GM18868 (cell line): ENCODE results near the gene ZBTB9.
"Not testable (repeated sequence)": the region's sequence is repeated elsewhere in the genome, so short reads cannot be mapped to it uniquely, and the experiment has no call there.

Source experiments
- ATAC-seq: cut with Tn5 transposase; IDR thresholded peaks from one replicate; pipeline ENCODE4 v1.9.1; 2021; ENCODE audit warnings: mild to moderate bottlenecking, moderate library complexity; ENCODE audit not compliant: unreplicated experiment

Gene ZBTB9

DNA sequence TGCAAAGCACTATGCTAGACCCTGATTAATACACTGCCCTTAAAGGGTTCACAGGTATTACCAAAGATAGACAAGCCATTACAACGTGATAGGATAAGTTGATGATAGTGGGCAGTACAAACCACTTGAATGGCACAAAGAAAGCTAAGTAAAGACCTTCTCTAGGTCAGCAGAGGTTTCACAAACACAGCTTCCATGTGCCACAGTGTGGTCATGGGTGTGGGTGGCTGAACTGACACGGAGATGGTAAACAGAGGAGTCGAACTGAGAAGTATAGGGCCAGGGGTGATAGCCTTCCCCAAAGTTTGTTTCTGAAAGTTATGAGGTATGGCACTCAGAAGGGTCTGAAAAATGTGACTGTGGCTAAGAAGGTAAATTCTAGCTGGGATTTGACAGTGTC, 4.3 kb downstream of the ZBTB9 start:
- ATAC-seq = no peak

DNA sequence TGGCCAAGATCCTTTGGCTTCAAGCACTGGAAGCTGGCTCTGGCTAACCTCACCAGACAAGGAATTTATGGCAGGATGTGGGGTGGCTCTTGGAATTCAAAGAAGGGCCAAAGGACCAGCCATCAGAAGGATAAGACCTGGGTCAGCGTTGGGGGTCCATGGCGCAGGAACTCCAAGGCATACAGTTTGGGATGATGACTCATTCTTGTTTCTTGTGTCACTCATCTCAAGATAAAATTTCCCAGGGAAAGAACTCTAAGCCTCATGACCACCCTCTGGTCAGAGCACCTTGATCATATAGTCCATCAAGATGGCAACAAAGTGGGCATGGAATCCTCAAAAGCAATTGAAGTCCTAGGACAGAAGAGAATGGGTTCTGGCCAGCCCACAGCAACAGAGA, 4.8 kb downstream of the ZBTB9 start:
- ATAC-seq = no peak

GRCh38 chr6:33466075-33466735, 11.8 kb downstream of the ZBTB9 start:
- no peak for ATAC-seq

DNA sequence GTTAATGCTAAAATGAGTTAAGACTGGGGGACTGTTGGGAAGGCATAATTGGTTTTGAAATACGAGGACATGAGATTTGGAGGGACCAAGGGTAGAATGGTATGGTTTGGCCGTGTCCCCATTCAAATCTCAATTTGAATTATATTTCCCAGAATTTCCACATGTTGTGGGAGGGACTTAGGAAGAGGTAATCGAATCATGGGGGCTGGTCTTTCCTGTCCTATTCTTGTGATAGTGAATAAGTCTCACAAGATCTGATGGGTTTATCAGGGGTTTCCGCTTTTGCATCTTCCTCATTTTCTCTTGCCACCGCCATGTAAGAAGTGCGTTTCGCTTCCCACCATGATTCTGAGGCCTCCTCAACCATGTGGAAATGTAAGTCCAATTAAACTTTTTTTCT, 12.7 kb downstream of the ZBTB9 start:
- ATAC-seq = no peak

DNA sequence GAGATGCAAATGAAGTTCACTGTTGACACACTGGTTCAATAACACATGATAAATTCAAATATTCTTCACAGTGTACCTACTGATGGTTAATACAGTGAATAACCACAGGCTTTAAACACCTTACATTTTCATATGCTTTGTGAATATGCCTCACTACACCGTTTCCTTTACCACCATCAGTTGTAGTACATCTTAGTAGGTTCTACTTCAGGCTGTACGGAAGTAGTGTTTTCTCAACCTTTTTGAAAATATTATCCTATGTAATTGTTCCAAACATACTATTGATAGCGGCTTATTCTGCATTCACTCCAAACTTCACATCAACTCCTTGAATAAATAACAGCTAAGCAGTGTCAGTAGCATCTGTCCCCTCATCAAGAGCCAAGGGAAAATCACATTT, 15.3 kb downstream of the ZBTB9 start:
- no peak for ATAC-seq

- ATAC-seq = no peak
These were observed 23.5 kb downstream of the ZBTB9 start for GRCh38 chr6:33477864-33478263.

GRCh38 chr6:33481192-33481591, 26.8 kb downstream of the ZBTB9 start:
- ATAC-seq = no peak

- not testable (repeated sequence) for ATAC-seq
These were observed 28.2 kb downstream of the ZBTB9 start for GRCh38 chr6:33482620-33483019.

GRCh38 chr6:33483678-33484077, 29.3 kb downstream of the ZBTB9 start:
- ATAC-seq = no peak

DNA sequence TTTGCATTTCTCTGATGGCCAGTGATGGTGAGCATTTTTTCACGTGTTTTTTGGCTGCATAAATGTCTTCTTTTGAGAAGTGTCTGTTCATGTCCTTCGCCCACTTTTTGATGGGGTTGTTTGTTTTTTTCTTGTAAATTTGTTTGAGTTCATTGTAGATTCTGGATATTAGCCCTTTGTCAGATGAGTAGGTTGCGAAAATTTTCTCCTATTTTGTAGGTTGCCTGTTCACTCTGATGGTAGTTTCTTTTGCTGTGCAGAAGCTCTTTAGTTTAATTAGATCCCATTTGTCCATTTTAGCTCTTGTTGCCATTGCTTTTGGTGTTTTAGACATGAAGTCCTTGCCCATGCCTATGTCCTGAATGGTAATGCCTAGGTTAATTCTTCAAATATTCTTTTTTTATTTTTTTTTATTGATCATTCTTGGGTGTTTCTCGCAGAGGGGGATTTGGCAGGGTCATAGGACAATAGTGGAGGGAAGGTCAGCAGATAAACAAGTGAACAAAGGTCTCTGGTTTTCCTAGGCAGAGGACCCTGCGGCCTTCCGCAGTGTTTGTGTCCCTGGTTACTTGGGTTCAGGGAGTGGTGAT, 30.4 kb downstream of the ZBTB9 start:
- ATAC-seq = not testable (repeated sequence)

- ATAC-seq = not testable (repeated sequence)
These were observed 31.3 kb downstream of the ZBTB9 start for GRCh38 chr6:33485680-33486079.

- no peak for ATAC-seq
These were observed 34.0 kb downstream of the ZBTB9 start for GRCh38 chr6:33488339-33488738.

- ATAC-seq = no peak
These were observed 35.8 kb downstream of the ZBTB9 start for GRCh38 chr6:33490198-33490597.

- no peak for ATAC-seq
These were observed 36.2 kb downstream of the ZBTB9 start for GRCh38 chr6:33490621-33491020.

- ATAC-seq = no peak
These were observed 37.7 kb downstream of the ZBTB9 start for GRCh38 chr6:33492093-33492492.

- ATAC-seq = no peak
These were observed 42.8 kb downstream of the ZBTB9 start for GRCh38 chr6:33497157-33497556.

DNA sequence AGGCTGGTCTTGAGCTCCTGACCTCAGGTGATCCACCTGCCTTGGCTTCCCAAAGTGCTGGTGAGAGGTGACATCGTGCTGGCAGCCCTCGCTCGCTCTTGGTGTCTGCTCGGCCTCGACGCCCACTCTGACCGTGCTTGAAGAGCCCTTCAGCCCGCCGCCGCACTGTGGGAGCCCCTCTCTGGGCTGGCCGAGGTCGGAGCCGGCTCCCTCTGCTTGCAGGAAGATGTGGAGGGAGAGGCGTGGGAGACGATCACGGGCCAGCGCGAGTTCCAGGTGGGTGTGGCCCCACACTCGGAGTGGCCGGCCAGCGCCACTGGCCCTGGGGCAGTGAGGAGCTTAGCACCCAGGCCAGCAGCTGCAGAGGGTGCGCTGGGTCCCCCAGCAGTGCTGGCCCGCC, 48.1 kb downstream of the ZBTB9 start:
- no peak for ATAC-seq

GRCh38 chr6:33504486-33504885, 50.1 kb downstream of the ZBTB9 start:
- ATAC-seq = no peak

- no peak for ATAC-seq
These were observed 51.4 kb downstream of the ZBTB9 start for GRCh38 chr6:33505548-33506370.
